Activated CD4-positive, alpha-beta T cell treated with anti-CD3 and anti-CD28 coated beads, Interleukin-2, Interleukin-4, amounts not matched to agents 100 ng/mL and 50 ng/mL, durations not matched to agents 16 hours and 8 hours (primary cell): ENCODE data around the gene TBC1D20.
"Not testable (repeated sequence)": the region's sequence is repeated elsewhere in the genome, so short reads cannot be mapped to it uniquely, and the experiment has no call there.

Experiments
- DNase-seq: peaks from one replicate; pipeline ENCODE4 v3.0.0-alpha.2; 2020; ENCODE audit warnings: low spot score

TBC1D20 gene

GRCh38 chr20:475463-476357 is 13.4 kb upstream of the TBC1D20 start:
- DNase-seq = no peak

GRCh38 chr20:474581-474980 is 12.2 kb upstream of the TBC1D20 start:
- DNase-seq = no peak

- no peak for DNase-seq
Observed at GRCh38 chr20:472889-473292, 10.6 kb upstream of the TBC1D20 start.

- DNase-seq = no peak
Observed at GRCh38 chr20:472137-472846, 10.0 kb upstream of the TBC1D20 start.

- DNase-seq = no peak
Observed at GRCh38 chr20:469746-470490, 7.6 kb upstream of the TBC1D20 start.

- no peak for DNase-seq
Observed at GRCh38 chr20:467755-468154, 5.4 kb upstream of the TBC1D20 start.

GRCh38 chr20:461254-462198 is 807 bp downstream of the TBC1D20 start:
- DNase-seq = peak; percentile 39

- DNase-seq = no peak
Observed at GRCh38 chr20:460707-461106, 1.6 kb downstream of the TBC1D20 start.

GRCh38 chr20:460180-460579 is 2.2 kb downstream of the TBC1D20 start:
- no peak for DNase-seq

GRCh38 chr20:458776-459175 is 3.6 kb downstream of the TBC1D20 start:
- no peak for DNase-seq

GRCh38 chr20:454951-455350 is 7.4 kb downstream of the TBC1D20 start:
- DNase-seq = no peak

- DNase-seq = not testable (repeated sequence)
Observed at GRCh38 chr20:452021-452420, 10.3 kb downstream of the TBC1D20 start.

GRCh38 chr20:445514-446336 is 16.6 kb downstream of the TBC1D20 start:
- no peak for DNase-seq

GRCh38 chr20:444862-445426 is 17.4 kb downstream of the TBC1D20 start:
- DNase-seq = no peak

- DNase-seq = no peak
Observed at GRCh38 chr20:444117-444516, 18.2 kb downstream of the TBC1D20 start.

- DNase-seq = no peak
Observed at GRCh38 chr20:443223-443775, 19.0 kb downstream of the TBC1D20 start.

GRCh38 chr20:440636-441035 is 21.7 kb downstream of the TBC1D20 start:
- DNase-seq = no peak

GRCh38 chr20:440148-440547 is 22.2 kb downstream of the TBC1D20 start:
- DNase-seq = no peak

GRCh38 chr20:438571-439469 is 23.5 kb downstream of the TBC1D20 start:
- DNase-seq = peak; percentile 79
